ENCODE results near the gene UROC1. TPM values are rescaled to one million over a fixed set of nuclear protein-coding genes. Genes with fewer than 3 reads are reported as not detected.

UROC1 gene
- total and polyA plus RNA-seq, 2 of the 13 experiments (the other 11 are each of a cell fraction or from before 2014, with no cell fraction given), result 0.71 to 1.3 TPM

- 0 out of 2 replicates have a peak, but pooled peaks have one; percentile 17 for TF ChIP-seq ZNF572 (CRISPR knock-in tag; IDR thresholded peaks at IDR 0.05)
- TF ChIP-seq ZNF546 (CRISPR knock-in tag; conservative IDR thresholded peaks at IDR 0.05), result 0 out of 2 replicates have a peak, but pooled peaks have one; percentile 38
- TF ChIP-seq ZMAT3 (CRISPR knock-in tag; conservative IDR thresholded peaks at IDR 0.05), result 0 out of 2 replicates have a peak, but pooled peaks have one; percentile 28
- peak; percentile 71; the same call in 1 of the 2 replicates for TF ChIP-seq ZFP37 (CRISPR knock-in tag; IDR thresholded peaks at IDR 0.05; ENCODE audit: borderline replicate concordance)
- 0 out of 2 replicates have a peak, but pooled peaks have one; percentile 48 for TF ChIP-seq ATF5 (CRISPR knock-in tag; IDR thresholded peaks at IDR 0.05; ENCODE audit: low read depth)
- peak; percentile 76 for TF ChIP-seq POLR2AphosphoS5 (IDR thresholded peaks at IDR 0.05; ENCODE audit: low read depth, low read length)
- peak; percentile 33; the same call in 1 of the 2 replicates for TF ChIP-seq ZNF441 (CRISPR knock-in tag; IDR thresholded peaks at IDR 0.05; ENCODE audit: borderline replicate concordance)
- TF ChIP-seq, protein P1, sequence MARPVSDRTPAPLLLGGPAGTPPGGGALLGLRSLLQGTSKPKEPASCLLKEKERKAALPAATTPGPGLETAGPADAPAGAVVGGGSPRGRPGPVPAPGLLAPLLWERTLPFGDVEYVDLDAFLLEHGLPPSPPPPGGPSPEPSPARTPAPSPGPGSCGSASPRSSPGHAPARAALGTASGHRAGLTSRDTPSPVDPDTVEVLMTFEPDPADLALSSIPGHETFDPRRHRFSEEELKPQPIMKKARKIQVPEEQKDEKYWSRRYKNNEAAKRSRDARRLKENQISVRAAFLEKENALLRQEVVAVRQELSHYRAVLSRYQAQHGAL (CRISPR knock-in tag; IDR thresholded peaks at IDR 0.05; ENCODE audit: not compliant biosample characterization), result no peak
- TF ChIP-seq ZNF264 (CRISPR knock-in tag; IDR thresholded peaks at IDR 0.05), result peak; percentile 21; the same call in 1 of the 2 replicates
- TF ChIP-seq TRIM24 (CRISPR knock-in tag; IDR thresholded peaks at IDR 0.05), result no peak
- peak; percentile 60; the same call in 1 of the 2 replicates for TF ChIP-seq POGZ (CRISPR knock-in tag; IDR thresholded peaks at IDR 0.05)
- TF ChIP-seq ZNF737 (CRISPR knock-in tag; IDR thresholded peaks at IDR 0.05; ENCODE audit: borderline replicate concordance), result 0 out of 2 replicates have a peak, but pooled peaks have one; percentile 53
- TF ChIP-seq, protein P2, sequence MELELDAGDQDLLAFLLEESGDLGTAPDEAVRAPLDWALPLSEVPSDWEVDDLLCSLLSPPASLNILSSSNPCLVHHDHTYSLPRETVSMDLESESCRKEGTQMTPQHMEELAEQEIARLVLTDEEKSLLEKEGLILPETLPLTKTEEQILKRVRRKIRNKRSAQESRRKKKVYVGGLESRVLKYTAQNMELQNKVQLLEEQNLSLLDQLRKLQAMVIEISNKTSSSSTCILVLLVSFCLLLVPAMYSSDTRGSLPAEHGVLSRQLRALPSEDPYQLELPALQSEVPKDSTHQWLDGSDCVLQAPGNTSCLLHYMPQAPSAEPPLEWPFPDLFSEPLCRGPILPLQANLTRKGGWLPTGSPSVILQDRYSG (CRISPR knock-in tag; IDR thresholded peaks at IDR 0.05), result 0 out of 2 replicates have a peak, but pooled peaks have one; percentile 41
- TF ChIP-seq SKI (IDR thresholded peaks at IDR 0.05; ENCODE audit: partially characterized antibody), result no peak
- TF ChIP-seq KLF12 (CRISPR knock-in tag; IDR thresholded peaks at IDR 0.05; ENCODE audit: borderline replicate concordance), result no peak
- TF ChIP-seq ZXDC (CRISPR knock-in tag; IDR thresholded peaks at IDR 0.05), result peak; percentile 81; the same call in 1 of the 2 replicates
- no peak for TF ChIP-seq ZNF354B (CRISPR knock-in tag; IDR thresholded peaks at IDR 0.05)
- no peak for TF ChIP-seq ZNF10 (CRISPR knock-in tag; IDR thresholded peaks at IDR 0.05; ENCODE audit: borderline replicate concordance, low read depth)
- peak; percentile 54 for TF ChIP-seq ATF7 (IDR thresholded peaks at IDR 0.05)
- peak; percentile 81; the same call in 1 of the 2 replicates for TF ChIP-seq ATF7 (CRISPR knock-in tag; IDR thresholded peaks at IDR 0.05)
- TF ChIP-seq RXRB (CRISPR knock-in tag; IDR thresholded peaks at IDR 0.05; ENCODE audit: borderline replicate concordance), result peak; percentile 73
- TF ChIP-seq ZNF205 (CRISPR knock-in tag; IDR thresholded peaks at IDR 0.05), result 0 out of 2 replicates have a peak, but pooled peaks have one; percentile 69
- no peak for TF ChIP-seq ZNF282 (IDR thresholded peaks at IDR 0.05; ENCODE audit: partially characterized antibody)
- no peak for TF ChIP-seq ZEB1 (IDR thresholded peaks at IDR 0.05; ENCODE audit: insufficient replicate concordance, low read depth)
- no peak for TF ChIP-seq CHD2 (IDR thresholded peaks at IDR 0.05; ENCODE audit: low read depth, low read length)
- peak; percentile 31; the same call in 1 of the 2 replicates for TF ChIP-seq SMC3 (IDR thresholded peaks at IDR 0.05; ENCODE audit: low read length)
These were observed 11.4 kb upstream of the UROC1 start (continued) for GRCh38 chr3:126528800-126529541.
